Keratinocyte (primary cell): Measurements from ENCODE around the gene MAPK9. TPM values are rescaled to one million over a fixed set of nuclear protein-coding genes. Genes with fewer than 3 reads are reported as not detected.

Experiments used
- DNase-seq: peaks from one replicate; pipeline ENCODE4 v3.0.0-alpha.2; 2011; ENCODE audit warnings: low read depth, missing footprints, low spot score
- FAIRE-seq: peaks from 2 replicates; lab custom pipeline; 2011; peaks lifted over from hg19 to GRCh38; lab: Jason Lieb, UNC
- H2AFZ ChIP-seq: 2 replicates; pipeline ENCODE4 v1.6.0; 2012; ENCODE audit warnings: low read length, control low read depth, inconsistent platforms; ENCODE audit not compliant: control insufficient read depth
- H3K27ac ChIP-seq: 2 replicates; pipeline ENCODE4 v1.5.1; 2011; ENCODE audit warnings: low read length; ENCODE audit not compliant: control insufficient read depth, insufficient read depth
- H3K27me3 ChIP-seq: 3 replicates; pipeline ENCODE4 v1.6.0; 2011; ENCODE audit warnings: low read length; ENCODE audit not compliant: control insufficient read depth, insufficient read depth; ENCODE audit errors: extremely low read depth
- H3K36me3 ChIP-seq, 2 experiments: 2 replicates in 1 of 2; 3 replicates in 1 of 2; pipeline ENCODE4 v1.5.1; 2011; ENCODE audit warnings: low read length in 2 of 2, mild to moderate bottlenecking in 1 of 2; ENCODE audit not compliant: control insufficient read depth in 2 of 2, insufficient read depth in 2 of 2; ENCODE audit errors: extremely low read depth in 1 of 2
- H3K4me1 ChIP-seq: 3 replicates; pipeline ENCODE4 v1.5.1; 2011; ENCODE audit warnings: low read length; ENCODE audit not compliant: control insufficient read depth, insufficient read depth; ENCODE audit errors: extremely low read depth
- H3K4me2 ChIP-seq: 3 replicates; pipeline ENCODE4 v1.6.0; 2011; ENCODE audit warnings: low read depth, low read length; ENCODE audit not compliant: control insufficient read depth, insufficient read depth; ENCODE audit errors: extremely low read depth
- H3K4me3 ChIP-seq, 3 experiments: fragments of 200-600 bp in 1 of 3; sonication (generic) in 1 of 3; 2 replicates in 2 of 3; 3 replicates in 1 of 3; pipeline ENCODE4 v1.5.1; 2011 to 2016; ENCODE audit warnings: low read length in 3 of 3, mild to moderate bottlenecking in 3 of 3, control low read depth in 2 of 3, inconsistent platforms in 1 of 3, low read depth in 1 of 3, mixed read lengths in 1 of 3, mixed run types in 1 of 3, moderate library complexity in 1 of 3; ENCODE audit not compliant: control insufficient read depth in 2 of 3, insufficient read depth in 2 of 3; ENCODE audit errors: extremely low read depth in 1 of 3
- H3K79me2 ChIP-seq: 2 replicates; pipeline ENCODE4 v1.6.0; 2012; ENCODE audit warnings: low read length; ENCODE audit not compliant: control insufficient read depth, insufficient read depth
- H3K9ac ChIP-seq: 3 replicates; pipeline ENCODE4 v1.6.0; 2011; ENCODE audit warnings: low read length; ENCODE audit not compliant: control insufficient read depth, insufficient read depth; ENCODE audit errors: extremely low read depth
- H3K9me1 ChIP-seq: 3 replicates; pipeline ENCODE4 v1.6.0; 2011; ENCODE audit warnings: low read length; ENCODE audit not compliant: control insufficient read depth, insufficient read depth; ENCODE audit errors: extremely low read depth
- H3K9me3 ChIP-seq: 2 replicates; pipeline ENCODE4 v1.5.1; 2012; ENCODE audit warnings: low read depth, low read length; ENCODE audit not compliant: control insufficient read depth
- H4K20me1 ChIP-seq: 3 replicates; pipeline ENCODE4 v1.6.0; 2011; ENCODE audit warnings: low read length; ENCODE audit not compliant: control insufficient read depth, insufficient read depth; ENCODE audit errors: extremely low read depth
- CTCF ChIP-seq, 3 experiments: IDR thresholded peaks in 1 of 3; conservative IDR thresholded peaks in 1 of 3; optimal IDR thresholded peaks in 1 of 3; 2 replicates in 2 of 3; 3 replicates in 1 of 3; pipeline versions ENCODE3 to v1.5.1; 2011; ENCODE audit warnings: low read length in 3 of 3, mild to moderate bottlenecking in 3 of 3, moderate library complexity in 2 of 3, control low read depth in 1 of 3, inconsistent platforms in 1 of 3; ENCODE audit not compliant: insufficient read depth in 2 of 3; ENCODE audit errors: extremely low read depth in 1 of 3
- EZH2 ChIP-seq: IDR thresholded peaks from one replicate; pipeline ENCODE4 v1.6.1; 2012; ENCODE audit warnings: inconsistent platforms, mild to moderate bottlenecking, low read length, moderate library complexity
- dilution Hi-C: fragments of 300-500 bp; cut with MboI; formaldehyde crosslinking; loops from one replicate; pipeline ENCODE4 v1.7.0; 2020; ENCODE audit warnings: low sequenced_read_pairs; ENCODE audit not compliant: extremely low pct_ligation_motif_present
- polyA plus RNA-seq, 5 experiments: library from polyadenylated mRNA; depleted of rRNA in 3 of 5; stranded (reverse) in 3 of 5; stranded (forward) in 1 of 5; unstranded in 1 of 5; fragments of >200 nt; gene quantifications; 1 replicate in 1 of 5; 2 replicates in 3 of 5; 3 replicates in 1 of 5; pipeline versions ENCODE4 v1.2.1 to v1.2.3, GENCODE V29; 2011 to 2012; ENCODE audit warnings: missing spikeins in 2 of 5, low read depth in 1 of 5, low replicate concordance in 1 of 5

MAPK9 gene
- polyA plus RNA-seq, 1 donor (not counting 4 experiments of a cell fraction or from before 2014, with no cell fraction given): 49.4 TPM

GRCh38 chr5:180201051-180201987 lies 90.6 kb downstream of the MAPK9 start:
- Histone ChIP-seq H3K9me1 (no peaks in the 10 kb centered on the region), H3K4me1 (no peaks in the 10 kb centered on the region), H2AFZ (no peak overlapping the region), H4K20me1 (no peaks in the 10 kb centered on the region), H3K27me3 (no peaks in the 10 kb centered on the region), H3K27ac (no peak overlapping the region), H3K79me2 (no peaks in the 10 kb centered on the region), H3K36me3 (no peaks in the 10 kb centered on the region), H3K9ac (no peak overlapping the region), H3K4me3 (no peak overlapping the region), H3K9me3 (no peaks in the 10 kb centered on the region), H3K4me2 (no peak overlapping the region)
- TF ChIP-seq CTCF (optimal IDR thresholded peaks at IDR 0.05 in 1 of 3, IDR thresholded peaks at IDR 0.05 in 1 of 3, conservative IDR thresholded peaks at IDR 0.05 in 1 of 3; ENCODE audit: extremely low read depth in 1 of 3, insufficient read depth in 2 of 3, low read length in 3 of 3) (peak; percentile 26 to 57 (median 35)), EZH2 (no peak)
- dilution Hi-C loops: no loop called here
- DNase-seq: no peak
- FAIRE-seq: no peak

GRCh38 chr5:180199390-180199789 lies 92.5 kb downstream of the MAPK9 start:
- Histone ChIP-seq H3K27ac (no peak overlapping the region), H3K9me3 (no peaks in the 10 kb centered on the region), H3K36me3 (no peaks in the 10 kb centered on the region), H3K9ac (no peak overlapping the region), H3K9me1 (no peaks in the 10 kb centered on the region), H3K79me2 (no peaks in the 10 kb centered on the region), H3K4me1 (no peaks in the 10 kb centered on the region), H4K20me1 (no peaks in the 10 kb centered on the region), H3K4me3 (no peak overlapping the region), H3K27me3 (no peaks in the 10 kb centered on the region), H2AFZ (no peak overlapping the region), H3K4me2 (no peak overlapping the region)
- dilution Hi-C loops: no loop called here
- no peak for TF ChIP-seq CTCF (optimal IDR thresholded peaks at IDR 0.05 in 1 of 3, IDR thresholded peaks at IDR 0.05 in 1 of 3, conservative IDR thresholded peaks at IDR 0.05 in 1 of 3; ENCODE audit: extremely low read depth in 1 of 3, insufficient read depth in 2 of 3, low read length in 3 of 3)
- TF ChIP-seq EZH2: no peak
- no peak for FAIRE-seq
- no peak for DNase-seq
